GM12892 (cell line): ENCODE data around the gene ARHGAP29.

Experiments used
- POLR2A ChIP-seq: IDR thresholded peaks from 2 replicates; pipeline ENCODE4 v1.6.1; 2011; ENCODE audit warnings: low read depth, low read length, control low read depth
- POLR2AphosphoS5 ChIP-seq: IDR thresholded peaks from 2 replicates; pipeline ENCODE4 v1.6.1; 2011; ENCODE audit warnings: low read depth, low read length, control low read depth
- TAF1 ChIP-seq: IDR thresholded peaks from 2 replicates; pipeline ENCODE4 v1.6.1; 2011; ENCODE audit warnings: low read depth, mild to moderate bottlenecking, control low read depth, low read length, borderline replicate concordance

DNA sequence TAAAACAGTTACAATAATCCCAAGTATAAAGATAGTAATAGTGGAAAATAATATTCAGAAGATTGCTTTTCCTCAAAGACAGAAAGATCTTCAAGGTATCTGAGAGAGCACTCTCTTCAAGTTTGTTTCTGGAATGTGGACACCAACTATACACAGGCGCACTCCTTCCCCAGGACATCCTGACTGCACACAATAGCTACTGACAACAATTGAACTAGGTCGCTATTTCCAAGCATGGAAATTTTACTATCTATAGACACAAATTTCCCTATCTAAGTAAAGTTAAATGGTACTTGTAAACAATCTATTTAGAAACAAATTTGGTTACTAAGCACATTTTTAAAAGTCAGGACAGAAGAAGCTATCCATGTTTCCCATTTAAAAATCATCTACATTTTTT is 19.1 kb downstream of the ARHGAP29 start:
- no peak for TF ChIP-seq POLR2AphosphoS5
- no peak for TF ChIP-seq POLR2A
- no peak for TF ChIP-seq TAF1
